ENCODE measurements around the gene PYCR2.

PYCR2 gene

GRCh38 chr1:225944951-225945350 lies 20.9 kb upstream of the PYCR2 start:
- H3K4me1 Mint-ChIP-seq, result peaks cover 64% of the 10 kb centered on the region
- no peak for TF ChIP-seq CTCF (IDR thresholded peaks at IDR 0.05)
- H3K4me3 Mint-ChIP-seq, result no peak overlapping the region
- H3K36me3 Mint-ChIP-seq (ENCODE audit: low read depth), result no peaks in the 10 kb centered on the region
- peak overlapping the region; percentile 78 for H3K27ac Mint-ChIP-seq
- H3K27me3 Mint-ChIP-seq (ENCODE audit: low read depth, poor library complexity), result peaks cover 3% of the 10 kb centered on the region
- DNase-seq, result no peak
- no peaks in the 10 kb centered on the region for H3K9me3 Mint-ChIP-seq

- H3K9me3 Mint-ChIP-seq, result no peaks in the 10 kb centered on the region
- H3K27ac Mint-ChIP-seq, result no peak overlapping the region
- peaks cover 3% of the 10 kb centered on the region for H3K27me3 Mint-ChIP-seq (ENCODE audit: low read depth, poor library complexity)
- peaks cover 63% of the 10 kb centered on the region for H3K4me1 Mint-ChIP-seq
- no peak for DNase-seq
- TF ChIP-seq CTCF (IDR thresholded peaks at IDR 0.05), result no peak
- H3K4me3 Mint-ChIP-seq, result no peak overlapping the region
- H3K36me3 Mint-ChIP-seq (ENCODE audit: low read depth), result no peaks in the 10 kb centered on the region
Observed at GRCh38 chr1:225944387-225944786, 20.3 kb upstream of the PYCR2 start.

- H3K4me1 Mint-ChIP-seq, result peaks cover 55% of the 10 kb centered on the region
- H3K27ac Mint-ChIP-seq, result no peak overlapping the region
Observed at GRCh38 chr1:225943582-225943981, 19.5 kb upstream of the PYCR2 start.

GRCh38 chr1:225942574-225942973 lies 18.5 kb upstream of the PYCR2 start:
- no peaks in the 10 kb centered on the region for H3K9me3 Mint-ChIP-seq
- H3K4me3 Mint-ChIP-seq, result no peak overlapping the region
- no peaks in the 10 kb centered on the region for H3K36me3 Mint-ChIP-seq (ENCODE audit: low read depth)
- no peak for TF ChIP-seq CTCF (IDR thresholded peaks at IDR 0.05)
- no peak for DNase-seq
- no peaks in the 10 kb centered on the region for H3K27me3 Mint-ChIP-seq (ENCODE audit: low read depth, poor library complexity)
- H3K27ac Mint-ChIP-seq, result no peak overlapping the region
- H3K4me1 Mint-ChIP-seq, result peaks cover 55% of the 10 kb centered on the region

More at GRCh38 chr1:225943582-225943981, 19.5 kb upstream of the PYCR2 start:
- no peak for DNase-seq
- no peaks in the 10 kb centered on the region for H3K36me3 Mint-ChIP-seq (ENCODE audit: low read depth)
- TF ChIP-seq CTCF (IDR thresholded peaks at IDR 0.05), result no peak
- H3K27me3 Mint-ChIP-seq (ENCODE audit: low read depth, poor library complexity), result peaks cover 3% of the 10 kb centered on the region
- H3K4me3 Mint-ChIP-seq, result no peak overlapping the region
- no peaks in the 10 kb centered on the region for H3K9me3 Mint-ChIP-seq

- no peak for DNase-seq
- no peaks in the 10 kb centered on the region for H3K36me3 Mint-ChIP-seq (ENCODE audit: low read depth)
- H3K9me3 Mint-ChIP-seq, result no peaks in the 10 kb centered on the region
- no peaks in the 10 kb centered on the region for H3K27me3 Mint-ChIP-seq (ENCODE audit: low read depth, poor library complexity)
- TF ChIP-seq CTCF (IDR thresholded peaks at IDR 0.05), result no peak
- H3K4me1 Mint-ChIP-seq, result peaks cover 58% of the 10 kb centered on the region
- no peak overlapping the region for H3K4me3 Mint-ChIP-seq
- H3K27ac Mint-ChIP-seq, result peak overlapping the region; percentile 80
Observed at GRCh38 chr1:225941942-225942222, 17.8 kb upstream of the PYCR2 start.

GRCh38 chr1:225941187-225941941 lies 17.3 kb upstream of the PYCR2 start, which contains the start of gene LEFTY2:
LEFTY2 (minus strand) TSS chr1:225941220; CDS start chr1:225941140, 80 bp downstream.
- H3K27me3 Mint-ChIP-seq (ENCODE audit: low read depth, poor library complexity), result no peaks in the 10 kb centered on the region
- peaks cover 61% of the 10 kb centered on the region for H3K4me1 Mint-ChIP-seq
- no peaks in the 10 kb centered on the region for H3K9me3 Mint-ChIP-seq
- peak within 1 kb of the TSS; percentile 44 for H3K4me3 Mint-ChIP-seq
- H3K36me3 Mint-ChIP-seq (ENCODE audit: low read depth), result no peaks in the 10 kb centered on the region
- peak; percentile 25 for DNase-seq
- H3K27ac Mint-ChIP-seq, result peak within 1 kb of the TSS; percentile 80
- TF ChIP-seq CTCF (IDR thresholded peaks at IDR 0.05), result no peak
